Fibroblast of pulmonary artery (primary cell): ENCODE measurements around the gene HSH2D.

Experiments
- DNase-seq: peaks from one replicate; pipeline ENCODE4 v3.0.0-alpha.2; 2010; ENCODE audit warnings: low read depth
- H3K4me3 ChIP-seq: replicated peaks from 2 replicates; pipeline ENCODE4 v1.5.1; 2011; ENCODE audit warnings: low read depth, mild to moderate bottlenecking, control low read depth, low read length, moderate library complexity
- TF ChIP-seq, protein P1 (sequence below): IDR thresholded peaks from 2 replicates; pipeline ENCODE4 v1.5.1; 2011; ENCODE audit warnings: mild to moderate bottlenecking, control low read depth, low read length, inconsistent platforms; ENCODE audit errors: missing control alignments

Gene HSH2D

DNA sequence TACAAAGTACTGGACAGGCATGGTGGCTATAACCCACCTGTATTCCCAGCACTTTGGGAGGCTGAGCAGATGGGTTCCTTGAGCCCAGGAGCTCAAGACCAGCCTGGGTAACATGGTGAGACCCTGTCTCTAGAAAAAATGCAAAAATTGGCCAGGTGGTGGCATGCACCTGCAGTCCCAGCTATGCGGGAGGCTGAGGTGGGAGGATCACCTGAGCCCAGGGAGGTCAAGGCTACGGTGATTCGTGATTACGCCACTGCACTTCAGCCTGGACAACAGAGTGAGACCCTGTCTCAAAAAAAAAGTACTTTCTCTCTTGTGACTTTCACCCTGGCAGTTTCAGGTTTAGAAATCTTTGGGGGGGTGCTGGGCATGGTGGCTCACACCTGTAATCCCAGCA is 43.0 kb upstream of the HSH2D start:
- TF ChIP-seq, protein P1, sequence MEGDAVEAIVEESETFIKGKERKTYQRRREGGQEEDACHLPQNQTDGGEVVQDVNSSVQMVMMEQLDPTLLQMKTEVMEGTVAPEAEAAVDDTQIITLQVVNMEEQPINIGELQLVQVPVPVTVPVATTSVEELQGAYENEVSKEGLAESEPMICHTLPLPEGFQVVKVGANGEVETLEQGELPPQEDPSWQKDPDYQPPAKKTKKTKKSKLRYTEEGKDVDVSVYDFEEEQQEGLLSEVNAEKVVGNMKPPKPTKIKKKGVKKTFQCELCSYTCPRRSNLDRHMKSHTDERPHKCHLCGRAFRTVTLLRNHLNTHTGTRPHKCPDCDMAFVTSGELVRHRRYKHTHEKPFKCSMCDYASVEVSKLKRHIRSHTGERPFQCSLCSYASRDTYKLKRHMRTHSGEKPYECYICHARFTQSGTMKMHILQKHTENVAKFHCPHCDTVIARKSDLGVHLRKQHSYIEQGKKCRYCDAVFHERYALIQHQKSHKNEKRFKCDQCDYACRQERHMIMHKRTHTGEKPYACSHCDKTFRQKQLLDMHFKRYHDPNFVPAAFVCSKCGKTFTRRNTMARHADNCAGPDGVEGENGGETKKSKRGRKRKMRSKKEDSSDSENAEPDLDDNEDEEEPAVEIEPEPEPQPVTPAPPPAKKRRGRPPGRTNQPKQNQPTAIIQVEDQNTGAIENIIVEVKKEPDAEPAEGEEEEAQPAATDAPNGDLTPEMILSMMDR: no peak
- H3K4me3 ChIP-seq: no peak overlapping the region
- no peak for DNase-seq

DNA sequence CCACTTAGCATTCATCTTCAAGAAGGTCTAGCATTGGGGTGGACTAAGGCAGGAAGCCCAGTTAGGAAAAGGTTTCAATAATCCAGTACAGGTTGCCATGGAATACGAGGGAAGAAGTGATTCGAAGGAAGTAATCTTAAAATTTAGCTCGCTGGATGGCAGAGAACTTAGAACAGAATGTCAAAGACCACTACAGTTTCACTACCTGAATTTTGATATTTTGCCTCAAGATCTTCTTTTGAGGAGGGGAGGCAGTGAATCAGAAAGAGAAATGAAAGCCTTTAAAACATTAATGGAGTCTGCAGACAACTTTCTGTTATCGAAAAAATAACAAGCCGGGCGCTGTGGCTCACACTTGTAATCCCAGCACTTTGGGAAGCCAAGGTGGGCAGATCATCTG is 38.8 kb upstream of the HSH2D start:
- TF ChIP-seq, protein P1: no peak
- no peak overlapping the region for H3K4me3 ChIP-seq
- no peak for DNase-seq

DNA sequence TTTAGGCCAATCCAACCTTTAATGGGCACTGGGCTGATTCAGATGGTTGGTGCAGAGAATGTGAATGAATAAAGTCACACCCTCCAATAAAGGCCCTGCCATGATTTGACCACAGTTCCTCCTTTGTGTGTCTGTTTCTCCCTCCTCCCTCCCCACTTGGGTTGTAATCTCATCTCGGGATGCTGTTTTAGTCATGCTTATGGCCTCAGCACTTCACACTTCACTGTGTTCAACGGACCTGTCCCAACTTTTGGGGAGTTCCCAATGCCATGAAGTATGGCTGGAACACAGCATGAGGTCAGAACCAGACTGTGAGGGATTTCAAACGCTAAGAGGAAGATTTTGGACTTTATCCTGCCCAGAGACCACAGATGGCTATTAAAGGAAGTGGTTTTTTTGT is 37.4 kb upstream of the HSH2D start:
- no peak for DNase-seq
- TF ChIP-seq, protein P1: no peak

DNA sequence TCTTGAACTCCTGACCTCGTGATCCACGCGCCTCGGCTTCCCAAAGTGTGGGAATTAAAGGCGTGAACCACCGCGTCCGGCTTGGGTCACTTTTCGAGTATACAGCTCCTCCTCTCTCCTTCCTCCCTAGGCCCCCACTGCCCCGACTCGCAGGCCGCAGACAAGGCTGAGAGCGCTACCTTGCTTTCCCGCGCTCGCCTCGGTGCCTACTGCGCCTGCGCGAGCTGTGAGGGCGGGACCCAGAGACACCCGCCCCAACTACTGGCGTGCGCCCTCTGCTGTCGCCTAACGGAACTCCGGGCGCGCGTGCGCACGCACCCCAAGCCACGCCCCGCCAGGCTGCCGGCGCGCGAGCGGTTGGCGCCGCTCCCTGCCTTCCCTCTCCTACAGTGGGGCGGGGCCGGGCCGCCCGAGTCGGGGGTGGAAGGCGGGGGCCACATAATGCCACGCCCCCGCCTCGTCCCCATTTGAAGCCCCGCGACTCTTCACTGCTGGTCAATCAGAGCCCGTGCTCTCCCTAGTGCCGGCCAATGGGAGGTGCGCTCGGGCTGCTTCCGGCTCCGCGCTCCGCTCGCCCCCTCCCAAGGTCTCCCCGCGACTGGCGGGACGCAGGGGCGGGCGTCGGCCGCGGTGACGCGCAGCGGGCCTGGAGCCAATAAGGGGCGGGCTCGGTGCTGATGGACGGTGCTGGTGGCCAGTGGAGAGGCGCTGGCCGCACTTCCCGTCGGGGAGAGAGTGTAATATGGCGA is 32.2 kb upstream of the HSH2D start, which contains the start of gene RAB8A:
Gene RAB8A (plus strand): TSS at position 730 of the 749 bp plus-strand sequence. CDS start 13 bp downstream, at position 743.
- peak within 1 kb of the TSS; percentile 97 for H3K4me3 ChIP-seq
- TF ChIP-seq, protein P1: peak; percentile 57
- DNase-seq: peak; percentile 99

More for the DNA sequence above, 37.4 kb upstream of the HSH2D start:
- no peak overlapping the region for H3K4me3 ChIP-seq

DNA sequence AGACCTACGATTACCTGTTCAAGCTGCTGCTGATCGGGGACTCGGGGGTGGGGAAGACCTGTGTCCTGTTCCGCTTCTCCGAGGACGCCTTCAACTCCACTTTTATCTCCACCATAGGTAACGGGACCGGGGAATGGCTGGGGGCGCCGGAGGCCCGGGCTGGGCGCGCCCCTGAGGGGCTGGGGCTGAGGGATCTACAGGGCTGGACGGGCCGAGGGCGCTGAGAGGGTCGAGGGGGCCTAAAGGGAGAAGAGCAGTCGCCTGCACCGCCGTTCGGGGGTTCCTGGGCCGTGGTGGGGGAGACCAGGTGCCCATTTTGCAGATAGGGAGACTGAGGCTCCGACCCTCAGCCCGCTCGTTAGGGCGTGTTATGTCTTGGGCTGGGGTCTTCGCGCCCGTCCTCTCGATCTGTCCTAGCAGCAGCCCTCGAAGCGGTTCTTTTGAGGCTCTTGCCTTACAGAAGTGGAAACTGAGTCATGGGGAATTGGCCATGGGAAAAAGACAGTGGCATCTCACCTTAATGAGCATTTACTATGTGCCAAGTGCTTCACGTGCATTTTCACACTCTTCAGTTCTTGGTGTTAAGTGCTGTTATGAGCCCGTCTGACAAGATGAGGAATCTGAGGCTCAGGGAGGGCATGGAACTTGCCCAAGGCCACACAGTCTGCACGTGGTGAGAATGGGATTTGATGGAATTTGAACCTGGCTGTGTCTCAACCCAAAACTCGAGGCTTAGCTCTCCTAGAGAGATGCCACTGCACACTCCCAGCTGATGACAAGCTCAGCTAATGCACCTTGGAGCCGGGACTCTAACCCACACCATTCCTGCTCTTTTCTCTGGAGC is 31.4 kb upstream of the HSH2D start:
- H3K4me3 ChIP-seq: peak overlapping the region; percentile 97
- TF ChIP-seq, protein P1: no peak
- DNase-seq: no peak

DNA sequence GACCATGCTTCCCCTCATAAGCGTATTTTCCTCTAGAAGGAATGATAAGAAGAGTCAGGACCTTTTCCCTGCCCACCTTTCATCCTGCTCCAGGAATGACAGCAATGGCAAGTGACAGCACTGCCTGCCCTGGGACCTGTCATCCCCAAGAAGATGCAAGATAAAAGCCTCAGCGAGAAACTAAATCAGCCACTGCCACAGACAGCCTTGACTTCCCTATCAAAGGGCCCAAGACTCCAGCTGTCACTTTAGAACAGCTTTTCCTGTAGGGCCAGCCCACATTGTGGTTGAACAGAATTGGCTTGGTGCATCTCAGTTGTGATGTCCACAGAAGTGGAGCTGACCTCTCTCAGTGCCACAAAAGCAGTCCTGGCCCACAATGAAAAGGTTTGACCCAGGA is 30.7 kb upstream of the HSH2D start:
- DNase-seq: no peak
- TF ChIP-seq, protein P1: no peak
- peak overlapping the region; percentile 97 for H3K4me3 ChIP-seq
